Neuronal stem cell (in vitro differentiated cells): ENCODE data around the gene KIAA0319L.

Experiments used
- DNase-seq: peaks from one replicate; pipeline ENCODE4 v3.0.0-alpha.2; 2013; ENCODE audit warnings: low spot score
- H2AFZ ChIP-seq: one replicate; pipeline ENCODE4 v1.6.1; 2013; ENCODE audit warnings: mild to moderate bottlenecking, low read length, inconsistent platforms
- H2AK5ac ChIP-seq: 2 replicates; pipeline ENCODE4 v1.6.1; 2013; ENCODE audit warnings: low read depth, mild to moderate bottlenecking, inconsistent platforms, low read length, moderate library complexity, mixed read lengths
- H2BK120ac ChIP-seq: 2 replicates; pipeline ENCODE4 v1.6.1; 2013; ENCODE audit warnings: low read depth, mild to moderate bottlenecking, inconsistent platforms, low read length, moderate library complexity, mixed read lengths
- H2BK12ac ChIP-seq: one replicate; pipeline ENCODE4 v1.6.1; 2013; ENCODE audit warnings: low read length, inconsistent platforms
- H2BK15ac ChIP-seq: 2 replicates; pipeline ENCODE4 v1.6.1; 2013; ENCODE audit warnings: mild to moderate bottlenecking, low read length, inconsistent platforms, mixed read lengths
- H2BK5ac ChIP-seq: one replicate; pipeline ENCODE4 v1.6.1; 2013; ENCODE audit warnings: inconsistent platforms, mild to moderate bottlenecking, low read length, moderate library complexity
- H3K14ac ChIP-seq: one replicate; pipeline ENCODE4 v1.6.1; 2013; ENCODE audit warnings: low read length, inconsistent platforms
- H3K18ac ChIP-seq: 2 replicates; pipeline ENCODE4 v1.6.1; 2013; ENCODE audit warnings: low read length, inconsistent platforms
- H3K23ac ChIP-seq: 2 replicates; pipeline ENCODE4 v1.6.1; 2013; ENCODE audit warnings: low read depth, mild to moderate bottlenecking, mixed read lengths, low read length, inconsistent platforms; ENCODE audit not compliant: poor library complexity
- H3K27ac ChIP-seq: replicated peaks from 3 replicates; pipeline ENCODE4 v1.5.1; 2013; ENCODE audit warnings: low read length, inconsistent platforms
- H3K27me3 ChIP-seq, 3 experiments: 2 replicates each; pipeline ENCODE4 v1.6.1; 2013; ENCODE audit warnings: low read length in 3 of 3, mild to moderate bottlenecking in 2 of 3, inconsistent platforms in 1 of 3, low read depth in 1 of 3, mixed read lengths in 1 of 3, moderate library complexity in 1 of 3; ENCODE audit not compliant: control insufficient read depth in 3 of 3, insufficient read depth in 3 of 3
- H3K36me3 ChIP-seq, 2 donors: replicated peaks in 1 of 2; 2 replicates each; pipeline ENCODE4 v1.6.1; 2013; ENCODE audit warnings: low read length in 2 of 2; ENCODE audit not compliant: control insufficient read depth in 2 of 2, insufficient read depth in 2 of 2
- H3K4ac ChIP-seq: 2 replicates; pipeline ENCODE4 v1.6.1; 2013; ENCODE audit warnings: inconsistent platforms, mild to moderate bottlenecking, low read length, moderate library complexity
- H3K4me1 ChIP-seq, 2 donors: 1 replicate in 1 of 2; 2 replicates in 1 of 2; pipeline ENCODE4 v1.6.1; 2013; ENCODE audit warnings: low read length in 2 of 2, low read depth in 1 of 2; ENCODE audit not compliant: control insufficient read depth in 2 of 2, insufficient read depth in 1 of 2
- H3K4me2 ChIP-seq: one replicate; pipeline ENCODE4 v1.6.1; 2013; ENCODE audit warnings: mild to moderate bottlenecking, low read length, inconsistent platforms; ENCODE audit not compliant: insufficient read depth, poor library complexity, severe bottlenecking
- H3K4me3 ChIP-seq, 2 donors: 2 replicates each; pipeline ENCODE4 v1.5.1; 2013; ENCODE audit warnings: low read length in 2 of 2, mild to moderate bottlenecking in 2 of 2, inconsistent platforms in 1 of 2, moderate library complexity in 1 of 2
- H3K79me1 ChIP-seq: one replicate; pipeline ENCODE4 v1.6.1; 2013; ENCODE audit warnings: low read depth, mild to moderate bottlenecking, inconsistent platforms, low read length, moderate library complexity
- H3K9ac ChIP-seq: one replicate; pipeline ENCODE4 v1.6.1; 2013; ENCODE audit warnings: mild to moderate bottlenecking, low read depth, low read length, inconsistent platforms; ENCODE audit not compliant: poor library complexity
- H3K9me3 ChIP-seq, 2 donors: replicated peaks in 1 of 2; 2 replicates each; pipeline versions ENCODE3 to v1.6.1; 2013; ENCODE audit warnings: low read length in 2 of 2, mild to moderate bottlenecking in 2 of 2, inconsistent platforms in 1 of 2, low read depth in 1 of 2, mixed read lengths in 1 of 2, moderate library complexity in 1 of 2; ENCODE audit not compliant: control insufficient read depth in 2 of 2, insufficient read depth in 1 of 2
- H4K8ac ChIP-seq: one replicate; pipeline ENCODE4 v1.6.1; 2013; ENCODE audit warnings: low read depth, mild to moderate bottlenecking, inconsistent platforms, low read length, moderate library complexity
- H4K91ac ChIP-seq: one replicate; pipeline ENCODE4 v1.6.1; 2013; ENCODE audit warnings: low read length, low read depth, mild to moderate bottlenecking, inconsistent platforms; ENCODE audit not compliant: poor library complexity
- WGBS, 2 donors: extraction: QIAGEN DNeasy Blood & Tissue Kit; methylation state at CpG; one replicate each; pipeline ENCODE4 v1.1.7; 2013; ENCODE audit warnings: missing lambda C conversion rate in 2 of 2, mixed read lengths in 1 of 2; ENCODE audit not compliant: insufficient read length in 2 of 2, insufficient replicate concordance in 1 of 2; ENCODE audit errors: extremely low coverage in 2 of 2; 5-methylcytosine and 5-hydroxymethylcytosine counted together

The KIAA0319L gene

GRCh38 chr1:35535243-35535642 lies 22.0 kb downstream of the KIAA0319L start:
- Histone ChIP-seq H3K36me3 (peaks cover 10 to 49% of the 10 kb centered on the region in 2 donors), H3K4me3 (no peak overlapping the region), H2AFZ (no peak overlapping the region), H3K23ac (no peak overlapping the region), H3K4ac (no peak overlapping the region), H3K27me3 (no peaks in the 10 kb centered on the region), H3K27ac (no peak overlapping the region), H2BK120ac (no peak overlapping the region), H3K4me2 (no peak overlapping the region), H2BK15ac (no peak overlapping the region), H3K79me1 (no peaks in the 10 kb centered on the region), H2AK5ac (no peak overlapping the region), H3K18ac (no peak overlapping the region), H2BK5ac (no peak overlapping the region), H3K4me1 (peaks cover 13 to 16% of the 10 kb centered on the region in 2 donors), H4K91ac (no peak overlapping the region), H3K9me3 (peaks cover 10 to 25% of the 10 kb centered on the region in 2 donors), H4K8ac (no peak overlapping the region), H3K9ac (no peak overlapping the region), H3K14ac (no peak overlapping the region), H2BK12ac (no peak overlapping the region)
- no peak for DNase-seq

GRCh38 chr1:35533586-35533985 lies 23.6 kb downstream of the KIAA0319L start:
- no CpG with 5 or more reads among the region's 1 CpG for WGBS, 2 donors
- Histone ChIP-seq H3K27ac (no peak overlapping the region), H2AK5ac (no peak overlapping the region), H3K79me1 (no peaks in the 10 kb centered on the region), H2BK15ac (no peak overlapping the region), H3K4ac (no peak overlapping the region), H3K27me3 (no peaks in the 10 kb centered on the region), H2BK12ac (no peak overlapping the region), H3K23ac (no peak overlapping the region), H3K4me1 (peaks cover 1 to 7% of the 10 kb centered on the region in 2 donors), H3K9ac (no peak overlapping the region), H4K91ac (no peak overlapping the region), H3K18ac (no peak overlapping the region), H3K14ac (no peak overlapping the region), H3K4me3 (no peak overlapping the region), H2BK5ac (no peak overlapping the region), H3K9me3 (peaks cover 13 to 40% of the 10 kb centered on the region in 2 donors), H3K36me3 (peaks cover 10 to 62% of the 10 kb centered on the region in 2 donors), H2AFZ (no peak overlapping the region), H2BK120ac (no peak overlapping the region), H3K4me2 (no peak overlapping the region), H4K8ac (no peak overlapping the region)
- no peak for DNase-seq

DNA sequence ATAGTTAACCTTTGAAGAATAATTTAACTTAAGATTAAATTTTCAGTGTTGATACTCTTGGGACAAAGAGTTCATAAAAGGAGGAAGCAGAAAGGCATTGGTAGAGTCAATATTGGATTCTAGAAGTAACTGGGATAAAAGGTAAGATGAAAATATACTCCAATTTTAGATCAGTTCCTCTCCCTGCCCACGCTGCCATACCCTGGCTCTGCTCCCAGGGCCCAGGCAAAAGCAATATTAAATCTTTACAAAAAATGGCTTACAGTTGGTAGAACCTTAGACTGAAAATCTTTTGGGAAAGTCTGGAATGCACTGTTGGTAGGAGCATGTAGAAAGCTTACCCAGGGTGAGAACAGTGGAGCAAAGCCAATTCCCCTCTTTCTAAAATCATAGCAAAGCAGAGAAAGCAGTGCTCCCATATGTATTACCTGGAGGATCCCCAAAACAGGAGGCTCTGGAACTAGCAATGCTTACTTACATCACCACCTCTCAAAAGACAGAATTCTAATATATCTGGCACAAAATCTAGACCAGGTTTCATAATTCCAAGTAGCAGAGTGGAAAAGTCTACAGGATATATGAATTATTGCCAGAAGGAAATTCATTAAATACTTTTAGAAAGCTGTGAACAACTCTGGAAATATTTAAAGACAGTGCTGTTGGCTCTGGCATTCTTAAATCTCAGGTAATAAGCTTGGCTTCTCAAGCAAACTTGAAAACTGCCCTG lies 24.5 kb downstream of the KIAA0319L start:
- Histone ChIP-seq H3K14ac (no peak overlapping the region), H2BK15ac (no peak overlapping the region), H2BK12ac (no peak overlapping the region), H3K4ac (no peak overlapping the region), H4K91ac (no peak overlapping the region), H3K18ac (no peak overlapping the region), H3K4me2 (no peak overlapping the region), H3K27ac (no peak overlapping the region), H2AK5ac (no peak overlapping the region), H4K8ac (no peak overlapping the region), H3K4me3 (no peak overlapping the region), H2BK5ac (no peak overlapping the region), H2BK120ac (no peak overlapping the region), H3K23ac (no peak overlapping the region), H3K79me1 (no peaks in the 10 kb centered on the region), H2AFZ (no peak overlapping the region), H3K9me3 (peaks cover 13 to 47% of the 10 kb centered on the region in 2 donors), H3K4me1 (peaks cover 0 to 4% of the 10 kb centered on the region in 2 donors), H3K27me3 (no peaks in the 10 kb centered on the region), H3K36me3 (peaks cover 10 to 62% of the 10 kb centered on the region in 2 donors), H3K9ac (no peak overlapping the region)
- DNase-seq, result no peak
- no CpG with 5 or more reads among the region's 1 CpG for WGBS, 2 donors

DNA sequence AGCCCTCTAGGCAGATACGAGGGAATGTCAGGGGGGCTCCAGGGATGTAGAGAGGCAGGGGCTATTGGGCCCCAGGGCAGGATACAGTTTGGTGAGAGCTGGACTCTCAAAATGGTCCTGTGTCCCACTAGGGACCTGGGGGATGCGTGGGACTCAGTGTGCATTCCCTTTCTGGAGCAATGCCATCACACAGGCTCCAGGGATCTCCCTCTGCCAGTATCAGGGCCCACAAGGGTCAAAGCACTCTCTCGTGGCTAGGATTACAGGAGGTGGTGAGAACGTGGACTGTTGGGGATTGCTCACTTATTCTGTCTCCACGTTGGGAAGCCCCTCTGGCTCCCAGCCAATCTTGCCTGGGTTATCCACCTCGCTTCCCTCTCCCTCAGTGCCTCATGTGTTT lies 25.8 kb downstream of the KIAA0319L start:
- H3K4ac ChIP-seq, result no peak overlapping the region
- H3K9me3 ChIP-seq, result peaks cover 13 to 60% of the 10 kb centered on the region in 2 donors
- no peak for DNase-seq
- H3K4me1 ChIP-seq, result peaks cover 0 to 2% of the 10 kb centered on the region in 2 donors
- H3K4me3 ChIP-seq, result no peak overlapping the region
- H2BK5ac ChIP-seq, result no peak overlapping the region
- H4K91ac ChIP-seq, result no peak overlapping the region
- no peak overlapping the region for H2BK15ac ChIP-seq
- no peak overlapping the region for H3K9ac ChIP-seq
- no peak overlapping the region for H4K8ac ChIP-seq
- H3K36me3 ChIP-seq, result peaks cover 10 to 57% of the 10 kb centered on the region in 2 donors
- WGBS, 2 donors, result no CpG with 5 or more reads among the region's 6 CpGs
- no peak overlapping the region for H2AFZ ChIP-seq
- no peak overlapping the region for H3K18ac ChIP-seq
- no peak overlapping the region for H3K4me2 ChIP-seq
- H3K14ac ChIP-seq, result no peak overlapping the region
- no peak overlapping the region for H3K27ac ChIP-seq
- H3K79me1 ChIP-seq, result no peaks in the 10 kb centered on the region
- no peaks in the 10 kb centered on the region for H3K27me3 ChIP-seq
- no peak overlapping the region for H2BK120ac ChIP-seq
- H2BK12ac ChIP-seq, result no peak overlapping the region
- no peak overlapping the region for H2AK5ac ChIP-seq
- H3K23ac ChIP-seq, result no peak overlapping the region
